Measurements from ENCODE around the gene CYFIP1. TPM values are rescaled to one million over a fixed set of nuclear protein-coding genes. Genes with fewer than 3 reads are reported as not detected.

CYFIP1 gene
- polyA plus RNA-seq, 4 donors = 92.0 to 96.9 (median 92.8) TPM

DNA sequence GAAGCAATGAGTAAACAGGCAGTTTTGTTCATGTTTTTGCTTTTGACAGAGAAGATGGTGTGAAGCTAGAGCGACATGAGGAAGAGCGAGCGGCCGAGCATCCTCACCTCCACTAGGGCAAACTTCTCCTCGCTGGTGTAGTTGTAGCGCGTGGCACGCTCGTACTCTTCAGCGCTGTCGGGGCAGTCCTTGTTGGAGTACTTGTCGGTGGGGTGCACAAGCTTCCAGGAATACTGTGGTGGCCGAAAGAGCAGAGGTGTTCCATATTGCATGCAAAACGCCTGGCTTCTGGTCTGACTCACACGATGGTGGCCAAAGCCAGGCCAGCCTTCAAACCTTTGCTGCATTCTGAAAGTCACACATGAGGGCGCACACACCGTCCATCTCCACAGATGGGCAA, 54.3 kb downstream of the CYFIP1 start:
- DNase-seq (ENCODE audit: low read depth in 4 of 4, low spot score in 3 of 4) = no peak

GRCh38 chr15:22922003-22922402, 58.2 kb downstream of the CYFIP1 start:
- no peak for DNase-seq (ENCODE audit: low read depth in 4 of 4, low spot score in 3 of 4)

DNA sequence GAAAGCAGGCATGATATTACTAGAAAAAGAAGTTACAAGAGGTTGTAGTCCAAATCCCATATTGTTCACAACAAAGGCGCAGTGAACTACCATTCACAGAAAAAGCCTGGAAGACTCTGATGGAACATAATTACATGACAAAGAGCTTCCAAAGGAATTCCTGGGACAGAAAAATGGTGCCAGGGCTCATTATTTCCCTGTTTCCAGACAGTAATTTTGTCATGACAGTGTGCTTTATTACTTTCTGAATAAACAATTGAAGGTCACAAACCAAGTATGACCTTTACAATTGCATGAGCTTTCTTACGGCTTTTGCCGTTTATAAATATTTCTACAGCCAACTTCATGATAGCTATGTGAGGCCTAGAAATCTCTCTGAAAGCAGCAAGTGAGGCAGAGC, 61.0 kb downstream of the CYFIP1 start:
- DNase-seq (ENCODE audit: low read depth in 4 of 4, low spot score in 3 of 4) = no peak

DNA sequence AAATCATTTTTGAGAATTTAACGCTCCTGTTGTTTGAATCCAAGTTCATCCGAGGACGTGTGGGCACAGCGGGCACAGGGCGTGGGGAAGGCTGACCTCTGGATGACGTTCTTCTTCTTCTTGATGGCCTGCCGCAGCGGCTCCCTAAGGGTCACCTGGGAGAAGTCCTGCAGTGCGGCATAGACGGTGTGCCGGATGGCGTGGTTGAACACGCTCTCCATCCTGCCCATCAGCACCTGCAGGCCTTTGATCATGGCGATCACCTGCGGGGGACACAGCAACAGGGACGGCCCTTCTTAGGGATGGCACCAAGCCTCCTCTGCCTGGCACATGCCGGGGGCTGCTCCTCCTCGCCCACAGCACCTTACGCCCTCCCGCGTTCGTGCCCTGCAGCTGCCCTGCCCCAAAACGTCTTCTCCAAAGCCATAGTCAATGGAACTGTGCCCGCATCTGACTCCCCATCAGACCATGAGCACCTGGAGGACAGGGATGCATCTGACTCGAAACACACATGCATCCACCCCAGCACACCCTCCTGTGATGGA, 61.5 kb downstream of the CYFIP1 start:
- no peak for DNase-seq (ENCODE audit: low read depth in 4 of 4, low spot score in 3 of 4)

DNA sequence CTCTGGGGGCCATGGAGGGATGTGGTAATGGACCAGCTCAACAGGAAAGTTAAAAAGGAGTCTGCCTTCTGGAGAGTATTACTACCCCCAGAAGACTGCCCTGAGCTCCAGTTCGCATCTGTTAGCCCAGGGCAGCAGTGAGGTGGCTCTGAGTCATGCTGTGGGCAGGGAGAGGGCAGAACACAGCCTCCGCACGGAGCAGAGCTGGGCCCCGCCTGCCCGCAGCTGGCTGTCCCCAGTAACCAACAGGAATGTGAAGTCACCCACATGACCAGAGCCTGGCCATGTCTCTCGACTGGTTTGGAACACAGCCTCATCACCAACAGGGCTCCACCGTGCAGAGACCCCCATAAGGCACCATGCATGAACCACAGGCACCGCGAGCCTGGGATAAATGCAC, 62.1 kb downstream of the CYFIP1 start:
- DNase-seq (ENCODE audit: low read depth in 4 of 4, low spot score in 3 of 4) = no peak

DNA sequence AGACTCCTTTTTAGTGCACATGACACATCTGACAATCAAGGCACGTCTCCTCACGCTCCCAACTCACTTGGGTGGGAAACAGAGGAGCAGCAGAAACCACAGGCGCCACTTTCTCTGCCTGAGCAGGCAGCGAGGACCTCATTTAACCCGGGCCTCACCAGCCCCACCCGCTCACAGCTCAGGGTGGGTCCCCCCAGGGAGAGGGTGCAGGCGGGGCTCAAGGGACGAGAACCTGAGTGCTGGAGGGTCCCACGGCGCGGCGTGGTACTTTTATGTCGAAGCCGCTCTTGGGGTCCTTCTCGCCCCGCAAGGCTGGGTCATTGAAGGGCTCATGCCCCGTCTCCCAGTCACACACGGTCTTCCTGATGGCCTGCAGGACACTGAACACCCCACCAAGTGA, 62.6 kb downstream of the CYFIP1 start:
- no peak for DNase-seq (ENCODE audit: low read depth in 4 of 4, low spot score in 3 of 4)

- no peak for DNase-seq (ENCODE audit: low read depth in 4 of 4, low spot score in 3 of 4)
Observed at GRCh38 chr15:22916606-22917350, 63.4 kb downstream of the CYFIP1 start.

GRCh38 chr15:22915866-22916515, 64.2 kb downstream of the CYFIP1 start:
- no peak for DNase-seq (ENCODE audit: low read depth in 4 of 4, low spot score in 3 of 4)

DNA sequence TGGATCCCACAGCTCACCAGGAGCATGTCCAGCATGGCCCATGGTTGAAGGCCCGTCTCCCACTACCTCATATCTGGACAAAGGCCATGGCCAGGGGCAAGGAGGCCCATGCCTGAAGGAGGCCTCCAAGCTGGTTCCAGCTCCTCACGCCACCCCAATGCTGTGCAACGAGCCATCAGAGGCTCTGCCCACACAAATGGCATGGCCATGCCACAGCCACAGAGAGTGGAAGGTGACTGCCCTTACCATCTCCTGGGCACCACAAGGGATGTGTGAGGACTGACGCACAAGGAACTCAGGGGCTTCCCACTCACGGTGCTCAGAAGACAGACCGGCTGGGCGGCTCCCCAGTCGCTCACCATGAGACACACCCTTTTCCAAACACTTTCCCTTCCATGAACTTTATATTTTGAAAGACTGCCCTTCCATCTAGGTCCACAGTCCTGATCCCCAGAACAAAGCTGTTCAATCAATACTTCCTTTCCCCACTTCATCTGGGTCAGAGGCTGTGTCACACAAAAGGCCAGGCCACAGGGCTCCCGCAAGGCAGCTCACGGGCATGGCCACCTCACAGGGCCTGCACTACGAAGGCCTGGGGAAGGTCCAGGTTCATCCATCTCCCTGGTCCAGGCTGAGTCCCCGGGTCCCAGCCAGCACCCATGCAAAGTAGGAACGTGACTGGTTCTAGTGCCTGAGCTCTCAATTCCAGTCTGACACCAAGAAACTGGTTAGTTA, 66.4 kb downstream of the CYFIP1 start:
- DNase-seq (ENCODE audit: low read depth in 4 of 4, low spot score in 3 of 4) = no peak

DNA sequence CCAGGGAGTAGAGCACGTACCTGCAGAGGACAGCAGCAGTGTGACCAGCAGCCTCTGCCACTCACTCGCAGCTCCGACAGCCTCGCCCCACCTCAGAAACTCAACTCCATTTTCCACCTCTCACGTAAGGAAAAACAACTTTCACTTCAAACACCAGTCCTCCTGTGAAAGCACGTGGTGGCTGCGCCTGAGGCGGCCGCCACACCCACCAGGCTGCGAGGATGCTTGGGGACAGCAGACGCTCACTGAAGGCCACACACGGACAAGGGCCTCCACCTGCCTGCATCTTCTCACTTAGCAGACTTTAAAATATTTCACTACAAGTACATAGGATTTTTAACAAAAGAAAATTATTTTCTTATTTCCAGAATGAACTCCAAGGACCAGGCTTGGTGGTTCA, 67.9 kb downstream of the CYFIP1 start:
- no peak for DNase-seq (ENCODE audit: low read depth in 4 of 4, low spot score in 3 of 4)

GRCh38 chr15:22911306-22911705, 68.9 kb downstream of the CYFIP1 start:
- no peak for DNase-seq (ENCODE audit: low read depth in 4 of 4, low spot score in 3 of 4)

DNA sequence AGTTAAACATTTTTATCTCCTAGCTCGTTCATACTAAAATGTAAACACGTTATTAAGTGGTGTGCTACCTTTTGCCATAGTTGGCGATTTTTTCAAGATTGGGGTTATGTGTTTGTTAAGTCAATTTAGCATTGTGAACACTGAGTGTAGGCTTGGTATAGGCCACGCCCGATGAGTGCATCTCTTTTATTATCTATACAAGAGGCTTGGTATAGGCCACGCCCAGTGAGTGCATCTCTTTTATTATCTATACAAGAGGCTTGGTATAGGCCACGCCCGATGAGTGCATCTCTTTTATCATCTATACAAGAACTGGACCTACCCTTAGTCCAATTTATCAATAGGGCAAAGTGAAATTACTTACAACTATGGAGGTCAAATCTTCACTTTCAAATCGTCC, 71.3 kb downstream of the CYFIP1 start:
- no peak for DNase-seq (ENCODE audit: low read depth in 4 of 4, low spot score in 3 of 4)

DNA sequence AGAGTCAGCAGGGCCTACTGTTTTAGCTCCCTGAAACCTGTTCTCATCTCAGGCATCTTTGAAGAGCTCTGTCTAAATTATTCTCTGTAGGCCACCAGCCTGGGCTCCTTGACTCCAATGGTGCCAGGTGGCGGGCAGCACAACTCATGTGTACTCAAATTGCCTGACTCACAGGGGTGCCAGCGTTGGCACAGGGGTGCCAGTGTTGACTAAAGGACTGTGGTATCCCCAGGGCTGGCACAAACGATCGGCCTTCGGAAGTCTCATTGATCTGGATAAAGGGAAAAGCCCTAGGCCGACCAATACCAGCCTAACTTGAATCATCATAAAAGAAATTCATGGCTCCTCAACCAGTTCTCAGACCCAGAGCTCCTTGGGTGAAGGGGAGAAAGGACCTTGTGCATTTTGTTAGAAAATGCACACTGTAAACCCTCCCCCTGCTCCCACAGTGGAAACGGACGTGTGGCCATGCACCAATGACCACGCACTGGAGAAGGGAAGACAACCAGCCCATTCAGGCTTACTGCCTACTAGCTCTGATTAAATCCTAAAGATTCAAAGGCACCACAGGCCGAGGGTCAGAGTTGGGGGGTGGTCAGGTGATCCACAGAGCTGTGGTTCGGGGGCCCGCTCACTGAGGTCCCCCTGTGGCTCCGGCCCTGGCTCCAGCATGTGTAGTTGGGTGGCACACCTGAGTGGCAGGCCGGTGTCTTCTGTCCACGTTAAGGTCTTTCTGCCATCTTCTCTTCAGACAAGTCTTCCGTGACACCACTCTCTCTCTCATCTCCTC, 72.8 kb downstream of the CYFIP1 start:
- DNase-seq (ENCODE audit: low read depth in 4 of 4, low spot score in 3 of 4) = no peak

DNA sequence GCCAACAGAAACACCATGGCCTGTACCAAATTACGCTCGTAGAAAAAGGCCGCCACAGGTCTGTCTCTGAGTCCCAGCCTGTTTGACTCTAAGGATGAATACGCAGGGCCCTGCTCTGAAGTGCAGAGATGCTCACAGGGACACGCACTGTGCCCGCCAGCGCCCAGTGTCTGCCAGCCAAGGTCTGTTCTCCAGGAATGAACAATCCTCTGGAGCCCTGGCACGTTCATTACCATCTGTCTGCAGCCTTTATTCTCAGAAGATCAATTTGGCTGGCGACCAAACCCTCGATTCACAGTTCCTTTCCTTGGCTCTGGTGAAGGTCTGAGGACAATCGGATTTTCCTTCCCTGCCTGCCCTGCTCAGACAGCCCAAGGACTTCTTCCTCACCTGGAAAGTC, 75.4 kb downstream of the CYFIP1 start:
- no peak for DNase-seq (ENCODE audit: low read depth in 4 of 4, low spot score in 3 of 4)

DNA sequence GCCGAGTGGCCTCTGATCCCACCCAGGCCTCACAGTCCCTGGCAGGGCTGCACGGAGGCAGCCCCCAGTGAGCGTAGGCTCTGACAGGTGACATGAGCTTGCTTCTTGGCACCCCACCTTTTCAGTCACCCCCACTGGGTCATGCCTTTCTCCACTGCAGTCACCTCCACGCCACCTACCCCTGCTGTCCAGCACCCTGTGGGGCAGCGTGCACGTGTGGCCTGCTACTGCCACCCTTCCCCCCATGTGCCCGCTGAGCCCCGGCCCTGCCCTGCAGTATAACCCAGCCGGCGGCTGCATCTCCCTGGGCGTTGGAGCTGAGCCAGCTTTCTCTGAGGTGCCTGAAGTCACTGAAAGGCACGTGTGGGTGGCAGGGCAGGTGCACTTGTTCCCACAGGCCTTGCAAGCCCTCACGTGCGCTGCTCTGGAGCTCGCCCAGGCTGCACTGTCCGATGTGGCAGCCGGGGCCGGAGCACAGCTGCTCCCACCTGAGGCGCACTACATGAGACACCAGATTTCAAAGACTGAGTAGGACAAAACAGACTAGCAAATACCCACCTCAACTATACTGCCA, 76.1 kb downstream of the CYFIP1 start:
- DNase-seq (ENCODE audit: low read depth in 4 of 4, low spot score in 3 of 4) = no peak

DNA sequence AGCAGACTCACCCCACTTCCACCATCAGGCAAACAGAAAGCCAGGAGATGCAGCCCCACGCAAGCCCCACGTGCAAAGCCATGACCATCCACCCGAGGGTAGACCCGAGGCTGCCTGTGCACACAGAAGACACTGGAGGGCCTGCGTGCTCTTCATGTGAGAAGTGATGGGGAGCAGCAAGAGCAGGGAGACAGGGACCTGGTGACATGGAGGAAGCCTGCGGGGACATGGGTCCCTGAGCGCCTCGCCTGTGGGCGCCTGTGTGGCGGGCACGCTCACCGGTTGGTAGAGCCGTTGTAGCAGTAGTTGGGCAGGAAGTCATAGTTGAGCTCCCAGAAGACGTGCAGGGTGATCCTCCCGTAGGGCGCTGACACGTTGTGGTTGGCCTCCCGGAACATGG, 76.7 kb downstream of the CYFIP1 start:
- no peak for DNase-seq (ENCODE audit: low read depth in 4 of 4, low spot score in 3 of 4)

- no peak for DNase-seq (ENCODE audit: low read depth in 4 of 4, low spot score in 3 of 4)
Observed at GRCh38 chr15:22902981-22903380, 77.2 kb downstream of the CYFIP1 start.

DNA sequence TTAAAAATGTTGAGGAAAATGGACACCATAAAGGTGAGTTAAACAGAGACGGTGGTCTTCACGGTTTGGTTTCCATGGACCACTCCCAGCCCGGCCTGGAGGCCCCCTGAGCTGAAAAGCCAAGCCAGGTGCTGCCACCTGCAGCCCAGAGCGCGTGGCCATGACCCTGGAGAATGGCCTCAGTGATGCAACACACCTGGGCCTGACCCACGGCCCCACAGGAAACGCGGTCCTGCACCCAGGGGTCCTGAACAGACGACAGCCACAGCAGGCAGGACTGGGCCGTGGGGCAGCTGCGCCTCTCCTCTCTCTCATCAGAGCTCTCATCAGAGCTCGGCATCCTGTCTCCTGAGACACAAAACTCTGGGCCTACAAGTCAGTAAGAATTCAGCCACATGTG, 77.6 kb downstream of the CYFIP1 start:
- DNase-seq (ENCODE audit: low read depth in 4 of 4, low spot score in 3 of 4) = no peak

DNA sequence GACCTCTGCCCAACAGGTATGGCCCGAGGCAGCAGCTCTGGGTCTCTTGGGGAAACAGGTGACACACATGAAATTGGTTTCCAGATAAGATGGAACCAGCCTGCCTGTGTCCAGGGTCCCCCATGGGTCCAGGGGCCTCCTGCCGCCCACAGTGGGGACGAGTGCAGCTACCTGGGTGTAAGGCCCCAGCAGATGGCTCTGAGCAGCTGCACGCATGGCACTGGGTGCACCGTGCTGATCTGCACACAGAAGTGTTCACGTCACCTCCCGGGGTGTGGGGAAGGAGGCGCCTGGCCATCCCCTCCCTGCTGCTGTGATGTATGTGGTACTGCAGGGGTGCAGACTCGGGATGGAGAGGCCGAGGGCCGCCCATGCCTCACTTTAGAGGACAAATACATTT, 78.1 kb downstream of the CYFIP1 start:
- no peak for DNase-seq (ENCODE audit: low read depth in 4 of 4, low spot score in 3 of 4)

GRCh38 chr15:22895465-22896190, 84.5 kb downstream of the CYFIP1 start:
- DNase-seq (ENCODE audit: low read depth in 4 of 4, low spot score in 3 of 4) = no peak

Data from right renal pelvis (tissue), 4 donors.